ENCODE measurements around the gene STX18. TPM values are rescaled to one million over a fixed set of nuclear protein-coding genes. Genes with fewer than 3 reads are reported as not detected.

STX18 gene
- total RNA-seq, 6 donors from 2014 or later: 23.7 to 48.1 (median 29.2) TPM

GRCh38 chr4:4480685-4481398, 61.0 kb downstream of the STX18 start:
- ATAC-seq (ENCODE audit: low FRiP score in 2 of 2) (no peak), DNase-seq (peak in 1 of 2 donors; percentile 15)
- H3K27ac ChIP-seq: no peak overlapping the region
- no peak overlapping the region for H3K4me3 ChIP-seq
- no peaks in the 10 kb centered on the region for H3K4me1 ChIP-seq
- no peaks in the 10 kb centered on the region for H3K9me3 ChIP-seq
- WGBS, 2 donors: 78 to 81% methylated on average over 6 of the region's 6 CpGs
- no peaks in the 10 kb centered on the region for H3K36me3 ChIP-seq
- H3K27me3 ChIP-seq: no peaks in the 10 kb centered on the region
- TF ChIP-seq CTCF (IDR thresholded peaks at IDR 0.05) (no peak), POLR2A (IDR thresholded peaks at IDR 0.05) (no peak), EP300 (IDR thresholded peaks at IDR 0.05) (no peak), POLR2AphosphoS5 (IDR thresholded peaks at IDR 0.05) (no peak)

- H3K4me3 ChIP-seq: no peak overlapping the region
- H3K4me1 ChIP-seq: no peaks in the 10 kb centered on the region
- TF ChIP-seq POLR2AphosphoS5 (IDR thresholded peaks at IDR 0.05): no peak
- no peak for TF ChIP-seq POLR2A (IDR thresholded peaks at IDR 0.05)
- no peak for TF ChIP-seq EP300 (IDR thresholded peaks at IDR 0.05)
- no peak for TF ChIP-seq CTCF (IDR thresholded peaks at IDR 0.05)
- H3K9me3 ChIP-seq: no peaks in the 10 kb centered on the region
- H3K27ac ChIP-seq: no peak overlapping the region
- ATAC-seq (ENCODE audit: low FRiP score in 2 of 2) (no peak), DNase-seq (no peak)
- H3K36me3 ChIP-seq: no peaks in the 10 kb centered on the region
- 89 to 91% methylated on average over 7 of the region's 7 CpGs for WGBS, 2 donors
- no peaks in the 10 kb centered on the region for H3K27me3 ChIP-seq
Measured at GRCh38 chr4:4480205-4480604, 61.6 kb downstream of the STX18 start.

- H3K4me3 ChIP-seq: no peak overlapping the region
- WGBS, 2 donors: 94 to 95% methylated on average over 2 of the region's 2 CpGs
- ATAC-seq (ENCODE audit: low FRiP score in 2 of 2): no peak
- no peak overlapping the region for H3K27ac ChIP-seq
- DNase-seq: no peak
- TF ChIP-seq CTCF (IDR thresholded peaks at IDR 0.05): no peak
- no peak for TF ChIP-seq EP300 (IDR thresholded peaks at IDR 0.05)
- no peak for TF ChIP-seq POLR2AphosphoS5 (IDR thresholded peaks at IDR 0.05)
- no peaks in the 10 kb centered on the region for H3K9me3 ChIP-seq
- no peaks in the 10 kb centered on the region for H3K4me1 ChIP-seq
- no peaks in the 10 kb centered on the region for H3K36me3 ChIP-seq
- no peaks in the 10 kb centered on the region for H3K27me3 ChIP-seq
Measured at GRCh38 chr4:4479366-4479765, 62.5 kb downstream of the STX18 start.

- Histone ChIP-seq H3K36me3 (no peaks in the 10 kb centered on the region), H3K27me3 (no peaks in the 10 kb centered on the region), H3K4me3 (no peak overlapping the region), H3K9me3 (no peaks in the 10 kb centered on the region), H3K27ac (no peak overlapping the region), H3K4me1 (no peaks in the 10 kb centered on the region)
- 92 to 96% methylated on average over 10 of the region's 10 CpGs for WGBS, 2 donors
- TF ChIP-seq POLR2A (IDR thresholded peaks at IDR 0.05): no peak
- TF ChIP-seq EP300 (IDR thresholded peaks at IDR 0.05): no peak
- TF ChIP-seq POLR2AphosphoS5 (IDR thresholded peaks at IDR 0.05): no peak
- no peak for TF ChIP-seq CTCF (IDR thresholded peaks at IDR 0.05)
- no peak for ATAC-seq (ENCODE audit: low FRiP score in 2 of 2)
- DNase-seq: no peak
Measured at GRCh38 chr4:4477796-4478195, 64.1 kb downstream of the STX18 start.

- Histone ChIP-seq H3K36me3 (no peaks in the 10 kb centered on the region), H3K27ac (no peak overlapping the region), H3K4me1 (no peaks in the 10 kb centered on the region), H3K27me3 (no peaks in the 10 kb centered on the region), H3K4me3 (no peak overlapping the region), H3K9me3 (no peaks in the 10 kb centered on the region)
- no peak for DNase-seq
- TF ChIP-seq POLR2A (IDR thresholded peaks at IDR 0.05) (no peak), EP300 (IDR thresholded peaks at IDR 0.05) (no peak), POLR2AphosphoS5 (IDR thresholded peaks at IDR 0.05) (no peak), CTCF (IDR thresholded peaks at IDR 0.05) (no peak)
- WGBS, 2 donors: 65 to 70% methylated on average over 3 of the region's 3 CpGs
- ATAC-seq (ENCODE audit: low FRiP score in 2 of 2): no peak
Measured at GRCh38 chr4:4477391-4477790, 64.5 kb downstream of the STX18 start.
